Activated T-cell treated with anti-CD3 and anti-CD28 coated beads for 4 hours (primary cell): ENCODE results near the gene BRAF.
"Not testable (repeated sequence)": the region's sequence is repeated elsewhere in the genome, so short reads cannot be mapped to it uniquely, and the experiment has no call there.

Source experiments
- DNase-seq: peaks from one replicate; pipeline ENCODE4 v3.0.0-alpha.2; 2020

BRAF gene

GRCh38 chr7:140876519-140877248 is 48.0 kb downstream of the BRAF start:
- no peak for DNase-seq

- no peak for DNase-seq
These were observed 51.3 kb downstream of the BRAF start for GRCh38 chr7:140873434-140873833.

- no peak for DNase-seq
These were observed 54.7 kb downstream of the BRAF start for GRCh38 chr7:140870003-140870402.

GRCh38 chr7:140869430-140869829 is 55.3 kb downstream of the BRAF start:
- DNase-seq = no peak

- no peak for DNase-seq
These were observed 57.0 kb downstream of the BRAF start for GRCh38 chr7:140867467-140868462.

- DNase-seq = no peak
These were observed 57.8 kb downstream of the BRAF start for GRCh38 chr7:140866926-140867325.

GRCh38 chr7:140864732-140865131 is 60.0 kb downstream of the BRAF start:
- DNase-seq = no peak

- DNase-seq = no peak
These were observed 60.9 kb downstream of the BRAF start for GRCh38 chr7:140863867-140864266.

GRCh38 chr7:140863184-140863583 is 61.5 kb downstream of the BRAF start:
- DNase-seq = no peak

- DNase-seq = no peak
These were observed 67.7 kb downstream of the BRAF start for GRCh38 chr7:140857048-140857447.

GRCh38 chr7:140841166-140841715 is 83.5 kb downstream of the BRAF start:
- no peak for DNase-seq

GRCh38 chr7:140831724-140832123 is 93.0 kb downstream of the BRAF start:
- no peak for DNase-seq

GRCh38 chr7:140829720-140830119 is 95.0 kb downstream of the BRAF start:
- no peak for DNase-seq

- no peak for DNase-seq
These were observed 96.0 kb downstream of the BRAF start for GRCh38 chr7:140828741-140829140.

- not testable (repeated sequence) for DNase-seq
These were observed 107.3 kb downstream of the BRAF start for GRCh38 chr7:140817383-140817782.

- DNase-seq = peak; percentile 52
These were observed 113.7 kb downstream of the BRAF start for GRCh38 chr7:140810830-140811556.

- no peak for DNase-seq
These were observed 114.3 kb downstream of the BRAF start for GRCh38 chr7:140810385-140810784.

- no peak for DNase-seq
These were observed 145.8 kb downstream of the BRAF start for GRCh38 chr7:140778975-140779374.

GRCh38 chr7:140778568-140778967 is 146.2 kb downstream of the BRAF start:
- no peak for DNase-seq

GRCh38 chr7:140774371-140774770 is 150.4 kb downstream of the BRAF start:
- DNase-seq = no peak

- no peak for DNase-seq
These were observed 151.6 kb downstream of the BRAF start for GRCh38 chr7:140773104-140773503.

GRCh38 chr7:140771826-140772225 is 152.9 kb downstream of the BRAF start:
- DNase-seq = no peak

GRCh38 chr7:140769852-140770251 is 154.9 kb downstream of the BRAF start:
- DNase-seq = no peak
